Measurements from ENCODE around the gene MAPK11.

- no peak for TF ChIP-seq CTCF (IDR thresholded peaks at IDR 0.05)
- TF ChIP-seq EP300 (IDR thresholded peaks at IDR 0.05) = no peak
- TF ChIP-seq POLR2A (IDR thresholded peaks at IDR 0.05) = no peak
These were observed 43.9 kb downstream of the MAPK11 start for GRCh38 chr22:50226063-50226874.

Measured in ovary (tissue), 3 donors.